Keratinocyte (primary cell): ENCODE results near the gene GOLGA6L10. TPM values are rescaled to one million over a fixed set of nuclear protein-coding genes. Genes with fewer than 3 reads are reported as not detected.

Source experiments
- DNase-seq: peaks from one replicate; pipeline ENCODE4 v3.0.0-alpha.2; 2011; ENCODE audit warnings: low read depth, missing footprints, low spot score
- FAIRE-seq: peaks from 2 replicates; lab custom pipeline; 2011; peaks lifted over from hg19 to GRCh38; lab: Jason Lieb, UNC
- H2AFZ ChIP-seq: 2 replicates; pipeline ENCODE4 v1.6.0; 2012; ENCODE audit warnings: low read length, control low read depth, inconsistent platforms; ENCODE audit not compliant: control insufficient read depth
- H3K27ac ChIP-seq: 2 replicates; pipeline ENCODE4 v1.5.1; 2011; ENCODE audit warnings: low read length; ENCODE audit not compliant: control insufficient read depth, insufficient read depth
- H3K27me3 ChIP-seq: 3 replicates; pipeline ENCODE4 v1.6.0; 2011; ENCODE audit warnings: low read length; ENCODE audit not compliant: control insufficient read depth, insufficient read depth; ENCODE audit errors: extremely low read depth
- H3K36me3 ChIP-seq, 2 experiments: 2 replicates in 1 of 2; 3 replicates in 1 of 2; pipeline ENCODE4 v1.5.1; 2011; ENCODE audit warnings: low read length in 2 of 2, mild to moderate bottlenecking in 1 of 2; ENCODE audit not compliant: control insufficient read depth in 2 of 2, insufficient read depth in 2 of 2; ENCODE audit errors: extremely low read depth in 1 of 2
- H3K4me1 ChIP-seq: 3 replicates; pipeline ENCODE4 v1.5.1; 2011; ENCODE audit warnings: low read length; ENCODE audit not compliant: control insufficient read depth, insufficient read depth; ENCODE audit errors: extremely low read depth
- H3K4me2 ChIP-seq: 3 replicates; pipeline ENCODE4 v1.6.0; 2011; ENCODE audit warnings: low read depth, low read length; ENCODE audit not compliant: control insufficient read depth, insufficient read depth; ENCODE audit errors: extremely low read depth
- H3K4me3 ChIP-seq, 3 experiments: fragments of 200-600 bp in 1 of 3; sonication (generic) in 1 of 3; 2 replicates in 2 of 3; 3 replicates in 1 of 3; pipeline ENCODE4 v1.5.1; 2011 to 2016; ENCODE audit warnings: low read length in 3 of 3, mild to moderate bottlenecking in 3 of 3, control low read depth in 2 of 3, inconsistent platforms in 1 of 3, low read depth in 1 of 3, mixed read lengths in 1 of 3, mixed run types in 1 of 3, moderate library complexity in 1 of 3; ENCODE audit not compliant: control insufficient read depth in 2 of 3, insufficient read depth in 2 of 3; ENCODE audit errors: extremely low read depth in 1 of 3
- H3K79me2 ChIP-seq: 2 replicates; pipeline ENCODE4 v1.6.0; 2012; ENCODE audit warnings: low read length; ENCODE audit not compliant: control insufficient read depth, insufficient read depth
- H3K9ac ChIP-seq: 3 replicates; pipeline ENCODE4 v1.6.0; 2011; ENCODE audit warnings: low read length; ENCODE audit not compliant: control insufficient read depth, insufficient read depth; ENCODE audit errors: extremely low read depth
- H3K9me1 ChIP-seq: 3 replicates; pipeline ENCODE4 v1.6.0; 2011; ENCODE audit warnings: low read length; ENCODE audit not compliant: control insufficient read depth, insufficient read depth; ENCODE audit errors: extremely low read depth
- H3K9me3 ChIP-seq: 2 replicates; pipeline ENCODE4 v1.5.1; 2012; ENCODE audit warnings: low read depth, low read length; ENCODE audit not compliant: control insufficient read depth
- H4K20me1 ChIP-seq: 3 replicates; pipeline ENCODE4 v1.6.0; 2011; ENCODE audit warnings: low read length; ENCODE audit not compliant: control insufficient read depth, insufficient read depth; ENCODE audit errors: extremely low read depth
- EZH2 ChIP-seq: IDR thresholded peaks from one replicate; pipeline ENCODE4 v1.6.1; 2012; ENCODE audit warnings: inconsistent platforms, mild to moderate bottlenecking, low read length, moderate library complexity
- dilution Hi-C: fragments of 300-500 bp; cut with MboI; formaldehyde crosslinking; loops from one replicate; pipeline ENCODE4 v1.7.0; 2020; ENCODE audit warnings: low sequenced_read_pairs; ENCODE audit not compliant: extremely low pct_ligation_motif_present
- polyA plus RNA-seq, 5 experiments: library from polyadenylated mRNA; depleted of rRNA in 3 of 5; stranded (reverse) in 3 of 5; stranded (forward) in 1 of 5; unstranded in 1 of 5; fragments of >200 nt; gene quantifications; 1 replicate in 1 of 5; 2 replicates in 3 of 5; 3 replicates in 1 of 5; pipeline versions ENCODE4 v1.2.1 to v1.2.3, GENCODE V29; 2011 to 2012; ENCODE audit warnings: missing spikeins in 2 of 5, low read depth in 1 of 5, low replicate concordance in 1 of 5
- TF ChIP-seq, protein P1 (sequence below), 3 experiments: IDR thresholded peaks in 1 of 3; conservative IDR thresholded peaks in 1 of 3; optimal IDR thresholded peaks in 1 of 3; 2 replicates in 2 of 3; 3 replicates in 1 of 3; pipeline versions ENCODE3 to v1.5.1; 2011; ENCODE audit warnings: low read length in 3 of 3, mild to moderate bottlenecking in 3 of 3, moderate library complexity in 2 of 3, control low read depth in 1 of 3, inconsistent platforms in 1 of 3; ENCODE audit not compliant: insufficient read depth in 2 of 3; ENCODE audit errors: extremely low read depth in 1 of 3

Gene GOLGA6L10
- polyA plus RNA-seq, 1 donor (not counting 4 experiments of a cell fraction or from before 2014, with no cell fraction given), result 1.6 TPM

DNA sequence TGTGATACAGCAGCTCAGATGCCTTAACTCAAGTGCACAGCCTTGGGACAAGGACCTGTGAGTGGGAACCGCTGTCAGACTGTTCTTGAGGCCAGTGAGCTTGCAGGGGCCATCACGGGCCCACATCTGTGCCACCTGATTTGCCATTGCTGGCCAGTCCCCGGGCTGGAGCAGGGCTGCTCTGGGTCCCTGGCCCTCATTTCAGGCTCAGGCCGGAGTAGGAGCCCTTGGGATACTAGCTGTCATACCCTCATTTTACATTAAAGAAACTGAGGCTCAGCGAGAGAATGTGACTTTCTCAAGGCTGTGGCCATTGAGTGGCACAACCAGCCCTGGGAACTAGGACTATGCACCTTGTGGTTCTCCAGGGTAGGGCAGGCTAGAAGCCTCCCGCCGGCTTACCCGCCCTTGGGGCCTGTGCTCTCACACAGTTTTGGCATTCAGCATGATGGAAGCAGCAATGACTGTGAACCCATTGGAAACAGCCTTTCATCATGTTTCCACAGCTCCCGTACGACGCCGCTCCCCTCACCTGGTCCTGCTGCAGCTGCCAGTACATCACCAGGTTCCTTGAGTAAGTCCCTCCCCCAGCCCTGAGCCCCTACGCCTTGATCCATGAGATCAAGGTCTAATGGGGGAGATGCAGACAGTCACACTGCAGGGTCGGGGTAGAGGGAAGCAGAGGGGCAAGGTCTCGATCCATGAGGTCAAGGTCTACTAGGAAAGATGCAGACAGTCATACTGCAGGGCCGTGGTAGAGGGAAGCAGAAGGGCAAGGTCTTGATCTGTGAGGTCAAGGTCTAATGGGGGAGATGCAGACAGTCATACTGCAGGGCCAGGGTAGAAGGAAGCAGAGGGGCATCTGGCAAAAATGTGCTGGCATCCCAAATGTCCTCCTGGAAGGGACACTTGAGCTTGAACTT lies 42.2 kb downstream of the GOLGA6L10 start:
- no peaks in the 10 kb centered on the region for H3K79me2 ChIP-seq
- FAIRE-seq (no peak), DNase-seq (no peak)
- H4K20me1 ChIP-seq, result no peaks in the 10 kb centered on the region
- no peaks in the 10 kb centered on the region for H3K9me3 ChIP-seq
- dilution Hi-C loops, result no loop called here
- no peak overlapping the region for H3K9ac ChIP-seq
- H3K4me2 ChIP-seq, result no peak overlapping the region
- H2AFZ ChIP-seq, result no peak overlapping the region
- H3K4me3 ChIP-seq, result no peak overlapping the region
- H3K27me3 ChIP-seq, result no peaks in the 10 kb centered on the region
- TF ChIP-seq, protein P1, sequence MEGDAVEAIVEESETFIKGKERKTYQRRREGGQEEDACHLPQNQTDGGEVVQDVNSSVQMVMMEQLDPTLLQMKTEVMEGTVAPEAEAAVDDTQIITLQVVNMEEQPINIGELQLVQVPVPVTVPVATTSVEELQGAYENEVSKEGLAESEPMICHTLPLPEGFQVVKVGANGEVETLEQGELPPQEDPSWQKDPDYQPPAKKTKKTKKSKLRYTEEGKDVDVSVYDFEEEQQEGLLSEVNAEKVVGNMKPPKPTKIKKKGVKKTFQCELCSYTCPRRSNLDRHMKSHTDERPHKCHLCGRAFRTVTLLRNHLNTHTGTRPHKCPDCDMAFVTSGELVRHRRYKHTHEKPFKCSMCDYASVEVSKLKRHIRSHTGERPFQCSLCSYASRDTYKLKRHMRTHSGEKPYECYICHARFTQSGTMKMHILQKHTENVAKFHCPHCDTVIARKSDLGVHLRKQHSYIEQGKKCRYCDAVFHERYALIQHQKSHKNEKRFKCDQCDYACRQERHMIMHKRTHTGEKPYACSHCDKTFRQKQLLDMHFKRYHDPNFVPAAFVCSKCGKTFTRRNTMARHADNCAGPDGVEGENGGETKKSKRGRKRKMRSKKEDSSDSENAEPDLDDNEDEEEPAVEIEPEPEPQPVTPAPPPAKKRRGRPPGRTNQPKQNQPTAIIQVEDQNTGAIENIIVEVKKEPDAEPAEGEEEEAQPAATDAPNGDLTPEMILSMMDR (optimal IDR thresholded peaks at IDR 0.05 in 1 of 3, IDR thresholded peaks at IDR 0.05 in 1 of 3, conservative IDR thresholded peaks at IDR 0.05 in 1 of 3; ENCODE audit: extremely low read depth in 1 of 3, insufficient read depth in 2 of 3, low read length in 3 of 3), result peak in 1 of 3 experiments; percentile 15
- TF ChIP-seq EZH2, result no peak
- no peak overlapping the region for H3K27ac ChIP-seq
- H3K9me1 ChIP-seq, result no peaks in the 10 kb centered on the region
- no peaks in the 10 kb centered on the region for H3K36me3 ChIP-seq
- no peaks in the 10 kb centered on the region for H3K4me1 ChIP-seq

DNA sequence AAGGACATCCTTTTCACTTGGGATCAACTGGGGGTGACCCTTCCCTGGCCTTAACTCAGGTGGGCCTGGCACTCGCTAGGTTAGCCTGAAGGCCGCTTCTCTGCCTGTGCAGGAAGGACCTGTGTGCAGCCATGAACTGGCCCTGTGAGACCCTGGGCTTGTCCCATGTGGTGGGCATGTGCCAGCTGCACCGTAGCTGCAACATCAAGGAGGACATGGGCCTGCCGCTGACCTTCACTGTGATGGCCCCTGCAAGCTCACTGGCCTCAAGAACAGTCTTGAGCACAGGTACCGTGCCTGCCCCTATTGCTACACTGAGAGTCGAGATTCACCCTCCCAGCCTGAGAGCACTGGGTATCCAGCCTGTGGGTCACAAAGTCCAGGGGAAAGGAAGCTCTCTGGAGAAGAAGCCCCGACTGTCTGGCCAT lies 43.6 kb downstream of the GOLGA6L10 start:
- H3K9ac ChIP-seq, result no peak overlapping the region
- no peaks in the 10 kb centered on the region for H3K36me3 ChIP-seq
- no peak overlapping the region for H3K4me3 ChIP-seq
- dilution Hi-C loops, result no loop called here
- H3K9me3 ChIP-seq, result no peaks in the 10 kb centered on the region
- no peaks in the 10 kb centered on the region for H3K9me1 ChIP-seq
- no peak overlapping the region for H3K27ac ChIP-seq
- no peak overlapping the region for H3K4me2 ChIP-seq
- no peak overlapping the region for H2AFZ ChIP-seq
- no peaks in the 10 kb centered on the region for H4K20me1 ChIP-seq
- no peaks in the 10 kb centered on the region for H3K79me2 ChIP-seq
- no peak for TF ChIP-seq EZH2
- TF ChIP-seq, protein P1 (optimal IDR thresholded peaks at IDR 0.05 in 1 of 3, IDR thresholded peaks at IDR 0.05 in 1 of 3, conservative IDR thresholded peaks at IDR 0.05 in 1 of 3; ENCODE audit: extremely low read depth in 1 of 3, insufficient read depth in 2 of 3, low read length in 3 of 3), result no peak
- DNase-seq (no peak), FAIRE-seq (no peak)
- peaks cover 3% of the 10 kb centered on the region for H3K27me3 ChIP-seq
- no peaks in the 10 kb centered on the region for H3K4me1 ChIP-seq
